ENCODE measurements around the gene CDK14.

- TF ChIP-seq EP300 (IDR thresholded peaks at IDR 0.05; ENCODE audit: borderline replicate concordance) (no peak), YY1 (IDR thresholded peaks at IDR 0.05; ENCODE audit: low read depth) (no peak), TCF12 (IDR thresholded peaks at IDR 0.05; ENCODE audit: low read depth) (no peak), NFIC (IDR thresholded peaks at IDR 0.05) (no peak), TAF1 (IDR thresholded peaks at IDR 0.05; ENCODE audit: low read depth) (no peak), TEAD4 (IDR thresholded peaks at IDR 0.05) (no peak), REST (IDR thresholded peaks at IDR 0.05; ENCODE audit: low read depth) (no peak), USF1 (IDR thresholded peaks at IDR 0.05) (no peak), CREB1 (IDR thresholded peaks at IDR 0.05; ENCODE audit: low read depth) (no peak), MAX (IDR thresholded peaks at IDR 0.05) (no peak)
These were observed 6.2 kb downstream of the CDK14 start for GRCh38 chr7:90602303-90602702.
